GM23338 (cell line): ENCODE measurements around the gene CDK17.

Source experiments
- CTCF ChIP-seq, 2 experiments: fragments of 200-600 bp in 1 of 2; sonication (generic) in 1 of 2; conservative IDR thresholded peaks; 2 replicates each; pipeline versions ENCODE4 v1.5.1 to v1.6.1; 2016 to 2017; ENCODE audit warnings: antibody characterized with exemption in 2 of 2, low read depth in 2 of 2, mild to moderate bottlenecking in 2 of 2, moderate library complexity in 1 of 2
- REST ChIP-seq: IDR thresholded peaks from one replicate; pipeline ENCODE4 v1.6.1; 2018; ENCODE audit warnings: antibody characterized with exemption; ENCODE audit not compliant: unreplicated experiment

- TF ChIP-seq REST, result no peak
- TF ChIP-seq CTCF (conservative IDR thresholded peaks at IDR 0.05; ENCODE audit: low read depth in 2 of 2), result no peak
Measured at GRCh38 chr12:96266238-96266637, 134.0 kb downstream of the CDK17 start.
